NCI-H2107 treated with DMSO at 0.1 percent for 48 hours (cell line): ENCODE measurements around the gene ADARB2.
A peak's percentile ranks its signal among the peaks of the same experiment; 100 is the strongest.
"Not testable (repeated sequence)": the region's sequence is repeated elsewhere in the genome, so short reads cannot be mapped to it uniquely, and the experiment has no call there.

Source experiments
- DNase-seq: peaks from one replicate; lab custom pipeline; 2025; ENCODE audit not compliant: unreplicated experiment; lab: John Stamatoyannopoulos, UW

The ADARB2 gene

GRCh38 chr10:1737222-1738061 lies at the start of gene ADARB2:
Gene ADARB2, minus strand, starts transcription at chr10:1737525.
- peak; percentile 86 for DNase-seq

GRCh38 chr10:1785835-1786234 lies 48.5 kb upstream of the ADARB2 start:
- no peak for DNase-seq

GRCh38 chr10:1782841-1783240 lies 45.5 kb upstream of the ADARB2 start:
- no peak for DNase-seq

GRCh38 chr10:1779796-1780195 lies 42.5 kb upstream of the ADARB2 start:
- no peak for DNase-seq

GRCh38 chr10:1778375-1778969 lies 41.1 kb upstream of the ADARB2 start:
- no peak for DNase-seq

GRCh38 chr10:1776127-1776662 lies 38.9 kb upstream of the ADARB2 start:
- no peak for DNase-seq

GRCh38 chr10:1774796-1775195 lies 37.5 kb upstream of the ADARB2 start:
- DNase-seq = no peak

- not testable (repeated sequence) for DNase-seq
Observed at GRCh38 chr10:1773204-1773603, 35.9 kb upstream of the ADARB2 start.

- no peak for DNase-seq
Observed at GRCh38 chr10:1766049-1766448, 28.7 kb upstream of the ADARB2 start.

GRCh38 chr10:1762076-1762475 lies 24.8 kb upstream of the ADARB2 start:
- DNase-seq = no peak

- no peak for DNase-seq
Observed at GRCh38 chr10:1754506-1755153, 17.3 kb upstream of the ADARB2 start.

- DNase-seq = no peak
Observed at GRCh38 chr10:1752153-1752552, 14.8 kb upstream of the ADARB2 start.

- DNase-seq = no peak
Observed at GRCh38 chr10:1747590-1748157, 10.3 kb upstream of the ADARB2 start.

- DNase-seq = no peak
Observed at GRCh38 chr10:1746796-1747195, 9.5 kb upstream of the ADARB2 start.

GRCh38 chr10:1745780-1746456 lies 8.6 kb upstream of the ADARB2 start:
- no peak for DNase-seq

GRCh38 chr10:1744524-1744923 lies 7.2 kb upstream of the ADARB2 start:
- DNase-seq = no peak

- no peak for DNase-seq
Observed at GRCh38 chr10:1743141-1743540, 5.8 kb upstream of the ADARB2 start.

GRCh38 chr10:1741450-1741849 lies 4.1 kb upstream of the ADARB2 start:
- DNase-seq = no peak

GRCh38 chr10:1739751-1740150 lies 2.4 kb upstream of the ADARB2 start:
- DNase-seq = peak; percentile 29

- no peak for DNase-seq
Observed at GRCh38 chr10:1738950-1739349, 1.6 kb upstream of the ADARB2 start.

- no peak for DNase-seq
Observed at GRCh38 chr10:1736972-1737221, 428 bp downstream of the ADARB2 start.
